Keratinocyte (primary cell): ENCODE measurements around the gene PDE9A.

ENCODE experiments used
- CTCF ChIP-seq, 3 experiments: IDR thresholded peaks in 1 of 3; conservative IDR thresholded peaks in 1 of 3; optimal IDR thresholded peaks in 1 of 3; 2 replicates in 2 of 3; 3 replicates in 1 of 3; pipeline versions ENCODE3 to v1.5.1; 2011; ENCODE audit warnings: low read length in 3 of 3, mild to moderate bottlenecking in 3 of 3, moderate library complexity in 2 of 3, control low read depth in 1 of 3, inconsistent platforms in 1 of 3; ENCODE audit not compliant: insufficient read depth in 2 of 3; ENCODE audit errors: extremely low read depth in 1 of 3
- EZH2 ChIP-seq: IDR thresholded peaks from one replicate; pipeline ENCODE4 v1.6.1; 2012; ENCODE audit warnings: inconsistent platforms, mild to moderate bottlenecking, low read length, moderate library complexity

GRCh38 chr21:42688841-42689371 is 35.5 kb downstream of the PDE9A start:
- no peak for TF ChIP-seq CTCF (optimal IDR thresholded peaks at IDR 0.05 in 1 of 3, IDR thresholded peaks at IDR 0.05 in 1 of 3, conservative IDR thresholded peaks at IDR 0.05 in 1 of 3; ENCODE audit: extremely low read depth in 1 of 3, insufficient read depth in 2 of 3, low read length in 3 of 3)
- TF ChIP-seq EZH2, result no peak
